WTC11 (cell line): ENCODE results near the gene KCNT2. TPM values are rescaled to one million over a fixed set of nuclear protein-coding genes. Genes with fewer than 3 reads are reported as not detected.

ENCODE experiments used
- ATAC-seq: fragments of 200-7000 bp; cut with Tn5 transposase; 2 replicates; pipeline ENCODE4 v1.10.0; 2021; ENCODE audit warnings: mild to moderate bottlenecking, moderate library complexity
- CTCF ChIA-PET: fragments of 300-600 bp; sonication (Branson Sonifier 250); formaldehyde crosslinking; loops from one replicate; lab custom pipeline; 2021; ENCODE audit warnings: antibody characterized with exemption; lab: Charles Lee
- POLR2A ChIA-PET: fragments of 350-600 bp; sonication (Branson Sonifier 250); formaldehyde crosslinking; loops from one replicate; lab custom pipeline; 2021; ENCODE audit warnings: antibody characterized with exemption; lab: Charles Lee
- DNase-seq: peaks from one replicate; pipeline ENCODE4 v3.0.0; 2021; ENCODE audit warnings: low spot score
- H3K27ac Mint-ChIP-seq: 2 replicates; pipeline ENCODE4 v1.8.0; 2021; ENCODE audit warnings: mixed read lengths
- H3K27me3 Mint-ChIP-seq: 2 replicates; pipeline ENCODE4 v1.8.0; 2021; ENCODE audit warnings: low read depth, mild to moderate bottlenecking, moderate library complexity, mixed read lengths
- H3K36me3 Mint-ChIP-seq: 2 replicates; pipeline ENCODE4 v1.8.0; 2021; ENCODE audit warnings: mixed read lengths
- H3K4me1 Mint-ChIP-seq: 2 replicates; pipeline ENCODE4 v1.8.0; 2022; ENCODE audit warnings: mixed read lengths
- H3K4me3 Mint-ChIP-seq: 2 replicates; pipeline ENCODE4 v1.8.0; 2021; ENCODE audit warnings: mild to moderate bottlenecking, moderate library complexity, mixed read lengths
- H3K9me3 Mint-ChIP-seq: 2 replicates; pipeline ENCODE4 v1.8.0; 2021; ENCODE audit warnings: mixed read lengths
- CREM ChIP-seq: sonication (generic); formaldehyde crosslinking; IDR thresholded peaks from 2 replicates; pipeline ENCODE4 v1.8.1; 2022; ENCODE audit warnings: mild to moderate bottlenecking, missing genetic modification reagents, moderate library complexity
- EMX1 ChIP-seq: fragments of 250-450 bp; sonication (Bioruptor Pico); IDR thresholded peaks from 2 replicates; pipeline ENCODE4 v1.8.0; 2021; ENCODE audit warnings: mild to moderate bottlenecking
- FOXK1 ChIP-seq: sonication (generic); formaldehyde crosslinking; IDR thresholded peaks from 2 replicates; pipeline ENCODE4 v1.8.0; 2022; ENCODE audit warnings: mild to moderate bottlenecking, moderate library complexity, missing genetic modification reagents
- GRHL2 ChIP-seq: fragments of 250-450 bp; sonication (Bioruptor Pico); IDR thresholded peaks from 2 replicates; pipeline ENCODE4 v1.8.0; 2022; ENCODE audit warnings: mild to moderate bottlenecking, moderate library complexity; ENCODE audit not compliant: insufficient replicate concordance, severe bottlenecking
- MXD4 ChIP-seq: fragments of 250-450 bp; sonication (Bioruptor Pico); IDR thresholded peaks from 2 replicates; pipeline ENCODE4 v1.8.0; 2021; ENCODE audit warnings: mild to moderate bottlenecking, moderate library complexity, borderline replicate concordance
- MYBL2 ChIP-seq: sonication (generic); formaldehyde crosslinking; IDR thresholded peaks from 2 replicates; pipeline ENCODE4 v1.8.1; 2023; ENCODE audit warnings: mild to moderate bottlenecking, moderate library complexity, missing genetic modification reagents
- NFYB ChIP-seq: sonication (generic); formaldehyde crosslinking; conservative IDR thresholded peaks from 2 replicates; pipeline ENCODE4 v1.8.0; 2022; ENCODE audit warnings: low read depth, missing genetic modification reagents
- NR1H2 ChIP-seq: sonication (generic); formaldehyde crosslinking; IDR thresholded peaks from 2 replicates; pipeline ENCODE4 v1.9.0; 2021; ENCODE audit warnings: mild to moderate bottlenecking, moderate library complexity, missing genetic modification reagents
- OVOL2 ChIP-seq: fragments of 250-450 bp; sonication (Bioruptor Pico); IDR thresholded peaks from 2 replicates; pipeline ENCODE4 v1.9.0; 2021; ENCODE audit warnings: mild to moderate bottlenecking, borderline replicate concordance
- RORB ChIP-seq: fragments of 250-450 bp; sonication (Bioruptor Pico); IDR thresholded peaks from 2 replicates; pipeline ENCODE4 v1.9.0; 2021; ENCODE audit warnings: mild to moderate bottlenecking
- SOX15 ChIP-seq: fragments of 250-450 bp; sonication (Bioruptor Pico); IDR thresholded peaks from 2 replicates; pipeline ENCODE4 v1.9.0; 2021; ENCODE audit warnings: mild to moderate bottlenecking
- TP53 ChIP-seq: sonication (generic); formaldehyde crosslinking; IDR thresholded peaks from 2 replicates; pipeline ENCODE4 v1.8.1; 2023; ENCODE audit warnings: mild to moderate bottlenecking, missing genetic modification reagents
- ZNF281 ChIP-seq: sonication (generic); formaldehyde crosslinking; IDR thresholded peaks from 2 replicates; pipeline ENCODE4 v1.8.0; 2023; ENCODE audit warnings: mild to moderate bottlenecking, missing genetic modification reagents
- total RNA-seq: library from RNA; stranded (reverse); gene quantifications from 3 replicates; pipeline ENCODE4 v1.2.3, GENCODE V29; 2021
- TF ChIP-seq, protein P1 (sequence below): fragments of 250-450 bp; sonication (Bioruptor Pico); IDR thresholded peaks from 2 replicates; pipeline ENCODE4 v2.1.2; 2022; ENCODE audit warnings: mild to moderate bottlenecking, moderate library complexity
- TF ChIP-seq, protein P2 (sequence below): sonication (generic); formaldehyde crosslinking; IDR thresholded peaks from 2 replicates; pipeline ENCODE4 v1.8.1; 2023; ENCODE audit warnings: mild to moderate bottlenecking, missing genetic modification reagents, borderline replicate concordance
- TF ChIP-seq, protein P3 (sequence below): fragments of 250-450 bp; sonication (Bioruptor Pico); IDR thresholded peaks from 2 replicates; pipeline ENCODE4 v1.9.0; 2021; ENCODE audit warnings: mild to moderate bottlenecking, borderline replicate concordance
- TF ChIP-seq, protein P4 (sequence below): sonication (generic); formaldehyde crosslinking; IDR thresholded peaks from 2 replicates; pipeline ENCODE4 v1.8.1; 2022; ENCODE audit warnings: low read depth, mild to moderate bottlenecking, moderate library complexity, missing genetic modification reagents, borderline replicate concordance

Gene KCNT2
- total RNA-seq, 1 experiment from 2014 or later = 11.6 TPM

GRCh38 chr1:196488579-196488978, 119.7 kb downstream of the KCNT2 start (continued):
- TF ChIP-seq, protein P1, sequence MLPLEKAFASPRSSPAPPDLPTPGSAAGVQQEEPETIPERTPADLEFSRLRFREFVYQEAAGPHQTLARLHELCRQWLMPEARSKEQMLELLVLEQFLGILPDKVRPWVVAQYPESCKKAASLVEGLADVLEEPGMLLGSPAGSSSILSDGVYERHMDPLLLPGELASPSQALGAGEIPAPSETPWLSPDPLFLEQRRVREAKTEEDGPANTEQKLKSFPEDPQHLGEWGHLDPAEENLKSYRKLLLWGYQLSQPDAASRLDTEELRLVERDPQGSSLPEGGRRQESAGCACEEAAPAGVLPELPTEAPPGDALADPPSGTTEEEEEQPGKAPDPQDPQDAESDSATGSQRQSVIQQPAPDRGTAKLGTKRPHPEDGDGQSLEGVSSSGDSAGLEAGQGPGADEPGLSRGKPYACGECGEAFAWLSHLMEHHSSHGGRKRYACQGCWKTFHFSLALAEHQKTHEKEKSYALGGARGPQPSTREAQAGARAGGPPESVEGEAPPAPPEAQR (CRISPR knock-in tag) = no peak
- no peak for TF ChIP-seq FOXK1 (CRISPR knock-in tag)
- TF ChIP-seq MYBL2 (CRISPR knock-in tag) = no peak
- TF ChIP-seq TP53 (CRISPR knock-in tag) = no peak
- no peak for TF ChIP-seq OVOL2 (CRISPR knock-in tag)
- no peak for TF ChIP-seq CREM (CRISPR knock-in tag)
- TF ChIP-seq, protein P2, sequence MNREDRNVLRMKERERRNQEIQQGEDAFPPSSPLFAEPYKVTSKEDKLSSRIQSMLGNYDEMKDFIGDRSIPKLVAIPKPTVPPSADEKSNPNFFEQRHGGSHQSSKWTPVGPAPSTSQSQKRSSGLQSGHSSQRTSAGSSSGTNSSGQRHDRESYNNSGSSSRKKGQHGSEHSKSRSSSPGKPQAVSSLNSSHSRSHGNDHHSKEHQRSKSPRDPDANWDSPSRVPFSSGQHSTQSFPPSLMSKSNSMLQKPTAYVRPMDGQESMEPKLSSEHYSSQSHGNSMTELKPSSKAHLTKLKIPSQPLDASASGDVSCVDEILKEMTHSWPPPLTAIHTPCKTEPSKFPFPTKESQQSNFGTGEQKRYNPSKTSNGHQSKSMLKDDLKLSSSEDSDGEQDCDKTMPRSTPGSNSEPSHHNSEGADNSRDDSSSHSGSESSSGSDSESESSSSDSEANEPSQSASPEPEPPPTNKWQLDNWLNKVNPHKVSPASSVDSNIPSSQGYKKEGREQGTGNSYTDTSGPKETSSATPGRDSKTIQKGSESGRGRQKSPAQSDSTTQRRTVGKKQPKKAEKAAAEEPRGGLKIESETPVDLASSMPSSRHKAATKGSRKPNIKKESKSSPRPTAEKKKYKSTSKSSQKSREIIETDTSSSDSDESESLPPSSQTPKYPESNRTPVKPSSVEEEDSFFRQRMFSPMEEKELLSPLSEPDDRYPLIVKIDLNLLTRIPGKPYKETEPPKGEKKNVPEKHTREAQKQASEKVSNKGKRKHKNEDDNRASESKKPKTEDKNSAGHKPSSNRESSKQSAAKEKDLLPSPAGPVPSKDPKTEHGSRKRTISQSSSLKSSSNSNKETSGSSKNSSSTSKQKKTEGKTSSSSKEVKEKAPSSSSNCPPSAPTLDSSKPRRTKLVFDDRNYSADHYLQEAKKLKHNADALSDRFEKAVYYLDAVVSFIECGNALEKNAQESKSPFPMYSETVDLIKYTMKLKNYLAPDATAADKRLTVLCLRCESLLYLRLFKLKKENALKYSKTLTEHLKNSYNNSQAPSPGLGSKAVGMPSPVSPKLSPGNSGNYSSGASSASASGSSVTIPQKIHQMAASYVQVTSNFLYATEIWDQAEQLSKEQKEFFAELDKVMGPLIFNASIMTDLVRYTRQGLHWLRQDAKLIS = no peak

DNA sequence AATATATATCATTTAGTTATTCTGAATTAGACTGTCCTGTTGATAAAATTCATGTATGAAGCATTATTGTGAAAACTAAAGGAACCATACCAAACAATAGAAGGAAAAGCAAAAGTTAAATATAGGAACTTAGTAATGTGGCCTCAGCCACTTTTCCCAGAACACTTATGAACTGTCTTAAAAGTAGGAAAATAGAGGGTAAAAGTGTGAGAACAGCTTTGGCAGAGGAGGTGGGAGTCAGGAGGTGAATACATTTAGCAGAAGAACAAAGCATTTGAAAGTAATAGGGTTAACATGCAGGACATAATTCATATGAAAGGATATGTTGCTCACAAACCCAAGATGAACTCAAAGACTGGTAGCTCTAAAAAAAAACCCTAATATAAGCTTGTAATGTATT, 121.9 kb downstream of the KCNT2 start:
- ChIA-PET POLR2A (no interaction called here), CTCF (no interaction called here)
- Mint-ChIP-seq H3K36me3 (peaks cover 18% of the 10 kb centered on the region), H3K4me3 (no peak overlapping the region), H3K9me3 (peaks cover 5% of the 10 kb centered on the region)
- ATAC-seq = no peak
- TF ChIP-seq SOX15 (CRISPR knock-in tag) = no peak
- TF ChIP-seq RORB (CRISPR knock-in tag) = no peak
- no peak for TF ChIP-seq ZNF281 (CRISPR knock-in tag)
- TF ChIP-seq EMX1 (CRISPR knock-in tag) = no peak
- TF ChIP-seq NFYB (CRISPR knock-in tag) = no peak
- TF ChIP-seq GRHL2 (CRISPR knock-in tag) = no peak
- TF ChIP-seq, protein P3, sequence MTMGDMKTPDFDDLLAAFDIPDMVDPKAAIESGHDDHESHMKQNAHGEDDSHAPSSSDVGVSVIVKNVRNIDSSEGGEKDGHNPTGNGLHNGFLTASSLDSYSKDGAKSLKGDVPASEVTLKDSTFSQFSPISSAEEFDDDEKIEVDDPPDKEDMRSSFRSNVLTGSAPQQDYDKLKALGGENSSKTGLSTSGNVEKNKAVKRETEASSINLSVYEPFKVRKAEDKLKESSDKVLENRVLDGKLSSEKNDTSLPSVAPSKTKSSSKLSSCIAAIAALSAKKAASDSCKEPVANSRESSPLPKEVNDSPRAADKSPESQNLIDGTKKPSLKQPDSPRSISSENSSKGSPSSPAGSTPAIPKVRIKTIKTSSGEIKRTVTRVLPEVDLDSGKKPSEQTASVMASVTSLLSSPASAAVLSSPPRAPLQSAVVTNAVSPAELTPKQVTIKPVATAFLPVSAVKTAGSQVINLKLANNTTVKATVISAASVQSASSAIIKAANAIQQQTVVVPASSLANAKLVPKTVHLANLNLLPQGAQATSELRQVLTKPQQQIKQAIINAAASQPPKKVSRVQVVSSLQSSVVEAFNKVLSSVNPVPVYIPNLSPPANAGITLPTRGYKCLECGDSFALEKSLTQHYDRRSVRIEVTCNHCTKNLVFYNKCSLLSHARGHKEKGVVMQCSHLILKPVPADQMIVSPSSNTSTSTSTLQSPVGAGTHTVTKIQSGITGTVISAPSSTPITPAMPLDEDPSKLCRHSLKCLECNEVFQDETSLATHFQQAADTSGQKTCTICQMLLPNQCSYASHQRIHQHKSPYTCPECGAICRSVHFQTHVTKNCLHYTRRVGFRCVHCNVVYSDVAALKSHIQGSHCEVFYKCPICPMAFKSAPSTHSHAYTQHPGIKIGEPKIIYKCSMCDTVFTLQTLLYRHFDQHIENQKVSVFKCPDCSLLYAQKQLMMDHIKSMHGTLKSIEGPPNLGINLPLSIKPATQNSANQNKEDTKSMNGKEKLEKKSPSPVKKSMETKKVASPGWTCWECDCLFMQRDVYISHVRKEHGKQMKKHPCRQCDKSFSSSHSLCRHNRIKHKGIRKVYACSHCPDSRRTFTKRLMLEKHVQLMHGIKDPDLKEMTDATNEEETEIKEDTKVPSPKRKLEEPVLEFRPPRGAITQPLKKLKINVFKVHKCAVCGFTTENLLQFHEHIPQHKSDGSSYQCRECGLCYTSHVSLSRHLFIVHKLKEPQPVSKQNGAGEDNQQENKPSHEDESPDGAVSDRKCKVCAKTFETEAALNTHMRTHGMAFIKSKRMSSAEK = no peak
- TF ChIP-seq NR1H2 = no peak
- TF ChIP-seq MXD4 (CRISPR knock-in tag) = no peak
- TF ChIP-seq, protein P4, sequence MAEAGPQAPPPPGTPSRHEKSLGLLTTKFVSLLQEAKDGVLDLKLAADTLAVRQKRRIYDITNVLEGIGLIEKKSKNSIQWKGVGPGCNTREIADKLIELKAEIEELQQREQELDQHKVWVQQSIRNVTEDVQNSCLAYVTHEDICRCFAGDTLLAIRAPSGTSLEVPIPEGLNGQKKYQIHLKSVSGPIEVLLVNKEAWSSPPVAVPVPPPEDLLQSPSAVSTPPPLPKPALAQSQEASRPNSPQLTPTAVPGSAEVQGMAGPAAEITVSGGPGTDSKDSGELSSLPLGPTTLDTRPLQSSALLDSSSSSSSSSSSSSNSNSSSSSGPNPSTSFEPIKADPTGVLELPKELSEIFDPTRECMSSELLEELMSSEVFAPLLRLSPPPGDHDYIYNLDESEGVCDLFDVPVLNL = no peak
- TF ChIP-seq, protein P1 (CRISPR knock-in tag) = no peak
- TF ChIP-seq, all 79 proteins: peak for 0
- no peak overlapping the region for H3K27ac Mint-ChIP-seq
- no peak for DNase-seq
- H3K4me1 Mint-ChIP-seq = no peaks in the 10 kb centered on the region
- no peaks in the 10 kb centered on the region for H3K27me3 Mint-ChIP-seq
